ENCODE results near the gene HMGN4.

The HMGN4 gene

DNA sequence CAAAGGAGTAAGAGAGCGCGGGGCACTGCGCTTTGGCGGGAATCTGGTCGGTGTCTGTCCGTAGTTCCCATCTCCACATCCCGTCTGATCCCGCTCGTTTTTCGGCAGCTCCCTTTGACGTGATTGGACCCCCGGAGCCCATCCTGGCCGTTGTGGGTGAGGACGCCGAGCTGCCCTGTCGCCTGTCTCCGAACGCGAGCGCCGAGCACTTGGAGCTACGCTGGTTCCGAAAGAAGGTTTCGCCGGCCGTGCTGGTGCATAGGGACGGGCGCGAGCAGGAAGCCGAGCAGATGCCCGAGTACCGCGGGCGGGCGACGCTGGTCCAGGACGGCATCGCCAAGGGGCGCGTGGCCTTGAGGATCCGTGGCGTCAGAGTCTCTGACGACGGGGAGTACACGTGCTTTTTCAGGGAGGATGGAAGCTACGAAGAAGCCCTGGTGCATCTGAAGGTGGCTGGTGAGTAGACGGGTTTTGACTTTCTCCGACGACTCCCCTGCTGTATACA, 36.6 kb upstream of the HMGN4 start:
- Histone ChIP-seq H3K4ac (ENCODE audit: low read length) (no peak overlapping the region), H4K91ac (ENCODE audit: low read depth, low read length, poor library complexity) (no peak overlapping the region), H3K9me3 (replicated peaks in 1 of 2; ENCODE audit: control insufficient read depth in 2 of 2, insufficient read depth in 1 of 2, low read depth in 1 of 2, low read length in 2 of 2) (peaks cover 3 to 8% of the 10 kb centered on the region in 2 donors), H2AFZ (ENCODE audit: low read length) (peak overlapping the region; percentile 92), H3K4me1 (ENCODE audit: control insufficient read depth in 2 of 2, insufficient read depth in 1 of 2, low read depth in 1 of 2, low read length in 2 of 2) (peaks cover 0 to 7% of the 10 kb centered on the region in 2 donors), H3K27ac (replicated peaks; ENCODE audit: low read length) (no peak overlapping the region), H4K8ac (ENCODE audit: low read depth, low read length) (no peak overlapping the region), H3K36me3 (replicated peaks in 1 of 2; ENCODE audit: control insufficient read depth in 2 of 2, insufficient read depth in 2 of 2, low read length in 2 of 2) (no peaks in the 10 kb centered on the region), H3K4me2 (ENCODE audit: insufficient read depth, low read length, poor library complexity, severe bottlenecking) (peak overlapping the region; percentile 51), H3K9ac (ENCODE audit: low read depth, low read length, poor library complexity) (peak overlapping the region; percentile 47), H3K4me3 (ENCODE audit: low read length in 2 of 2) (peak overlapping the region; percentile 18 to 80), H2AK5ac (ENCODE audit: low read depth, low read length) (no peak overlapping the region), H3K14ac (ENCODE audit: low read length) (peak overlapping the region; percentile 96), H3K79me1 (ENCODE audit: low read depth, low read length) (no peaks in the 10 kb centered on the region), H3K27me3 (ENCODE audit: control insufficient read depth in 3 of 3, insufficient read depth in 3 of 3, low read depth in 1 of 3, low read length in 3 of 3) (peaks cover 4 to 71% (median 20%) of the 10 kb centered on the region in 3 experiments), H2BK12ac (ENCODE audit: low read length) (no peak overlapping the region), H2BK5ac (ENCODE audit: low read length) (peak overlapping the region; percentile 63), H2BK120ac (ENCODE audit: low read depth, low read length) (no peak overlapping the region), H3K23ac (ENCODE audit: low read depth, low read length, poor library complexity) (peak overlapping the region; percentile 12), H3K18ac (ENCODE audit: low read length) (peak overlapping the region; percentile 61), H2BK15ac (ENCODE audit: low read length) (no peak overlapping the region)
- no CpG with 5 or more reads among the region's 49 CpGs for WGBS, 2 donors (ENCODE audit: extremely low coverage in 2 of 2, insufficient read length in 2 of 2, insufficient replicate concordance in 1 of 2)
- no peak for DNase-seq (ENCODE audit: low spot score)

- H2AFZ ChIP-seq (ENCODE audit: low read length) = no peak overlapping the region
- no peak overlapping the region for H3K4me3 ChIP-seq (ENCODE audit: low read length in 2 of 2)
- no peak overlapping the region for H3K4me2 ChIP-seq (ENCODE audit: insufficient read depth, low read length, poor library complexity, severe bottlenecking)
- H3K9ac ChIP-seq (ENCODE audit: low read depth, low read length, poor library complexity) = no peak overlapping the region
- H2BK120ac ChIP-seq (ENCODE audit: low read depth, low read length) = no peak overlapping the region
- H2BK12ac ChIP-seq (ENCODE audit: low read length) = no peak overlapping the region
- H3K23ac ChIP-seq (ENCODE audit: low read depth, low read length, poor library complexity) = no peak overlapping the region
- H3K79me1 ChIP-seq (ENCODE audit: low read depth, low read length) = no peaks in the 10 kb centered on the region
- no peak overlapping the region for H3K14ac ChIP-seq (ENCODE audit: low read length)
- no peak overlapping the region for H2AK5ac ChIP-seq (ENCODE audit: low read depth, low read length)
- no peak overlapping the region for H3K4ac ChIP-seq (ENCODE audit: low read length)
- no peak overlapping the region for H2BK5ac ChIP-seq (ENCODE audit: low read length)
- no peak overlapping the region for H3K27ac ChIP-seq (replicated peaks; ENCODE audit: low read length)
- H3K27me3 ChIP-seq (ENCODE audit: control insufficient read depth in 3 of 3, insufficient read depth in 3 of 3, low read depth in 1 of 3, low read length in 3 of 3) = peaks cover 4 to 70% (median 20%) of the 10 kb centered on the region in 3 experiments
- H3K9me3 ChIP-seq (replicated peaks in 1 of 2; ENCODE audit: control insufficient read depth in 2 of 2, insufficient read depth in 1 of 2, low read depth in 1 of 2, low read length in 2 of 2) = peaks cover 3 to 8% of the 10 kb centered on the region in 2 donors
- peaks cover 0 to 7% of the 10 kb centered on the region in 2 donors for H3K4me1 ChIP-seq (ENCODE audit: control insufficient read depth in 2 of 2, insufficient read depth in 1 of 2, low read depth in 1 of 2, low read length in 2 of 2)
- no peak overlapping the region for H2BK15ac ChIP-seq (ENCODE audit: low read length)
- no peaks in the 10 kb centered on the region for H3K36me3 ChIP-seq (replicated peaks in 1 of 2; ENCODE audit: control insufficient read depth in 2 of 2, insufficient read depth in 2 of 2, low read length in 2 of 2)
- H4K8ac ChIP-seq (ENCODE audit: low read depth, low read length) = no peak overlapping the region
- H3K18ac ChIP-seq (ENCODE audit: low read length) = no peak overlapping the region
- DNase-seq (ENCODE audit: low spot score) = no peak
- H4K91ac ChIP-seq (ENCODE audit: low read depth, low read length, poor library complexity) = no peak overlapping the region
Observed at GRCh38 chr6:26502165-26502564, 36.0 kb upstream of the HMGN4 start.

- Histone ChIP-seq H2AK5ac (ENCODE audit: low read depth, low read length) (no peak overlapping the region), H3K27me3 (ENCODE audit: control insufficient read depth in 3 of 3, insufficient read depth in 3 of 3, low read depth in 1 of 3, low read length in 3 of 3) (peaks cover 4 to 66% (median 18%) of the 10 kb centered on the region in 3 experiments), H3K4me2 (ENCODE audit: insufficient read depth, low read length, poor library complexity, severe bottlenecking) (no peak overlapping the region), H4K91ac (ENCODE audit: low read depth, low read length, poor library complexity) (no peak overlapping the region), H2AFZ (ENCODE audit: low read length) (no peak overlapping the region), H3K23ac (ENCODE audit: low read depth, low read length, poor library complexity) (no peak overlapping the region), H2BK15ac (ENCODE audit: low read length) (no peak overlapping the region), H3K4me3 (ENCODE audit: low read length in 2 of 2) (no peak overlapping the region), H3K9me3 (replicated peaks in 1 of 2; ENCODE audit: control insufficient read depth in 2 of 2, insufficient read depth in 1 of 2, low read depth in 1 of 2, low read length in 2 of 2) (peaks cover 3 to 8% of the 10 kb centered on the region in 2 donors), H3K14ac (ENCODE audit: low read length) (no peak overlapping the region), H3K18ac (ENCODE audit: low read length) (no peak overlapping the region), H2BK120ac (ENCODE audit: low read depth, low read length) (no peak overlapping the region), H3K4ac (ENCODE audit: low read length) (no peak overlapping the region), H3K27ac (replicated peaks; ENCODE audit: low read length) (no peak overlapping the region), H3K79me1 (ENCODE audit: low read depth, low read length) (no peaks in the 10 kb centered on the region), H3K9ac (ENCODE audit: low read depth, low read length, poor library complexity) (no peak overlapping the region), H3K4me1 (ENCODE audit: control insufficient read depth in 2 of 2, insufficient read depth in 1 of 2, low read depth in 1 of 2, low read length in 2 of 2) (peaks cover 0 to 7% of the 10 kb centered on the region in 2 donors), H4K8ac (ENCODE audit: low read depth, low read length) (no peak overlapping the region), H2BK5ac (ENCODE audit: low read length) (no peak overlapping the region), H3K36me3 (replicated peaks in 1 of 2; ENCODE audit: control insufficient read depth in 2 of 2, insufficient read depth in 2 of 2, low read length in 2 of 2) (no peaks in the 10 kb centered on the region), H2BK12ac (ENCODE audit: low read length) (no peak overlapping the region)
- WGBS, 2 donors (ENCODE audit: extremely low coverage in 2 of 2, insufficient read length in 2 of 2, insufficient replicate concordance in 1 of 2) = no CpG with 5 or more reads among the region's 3 CpGs
- no peak for DNase-seq (ENCODE audit: low spot score)
Observed at GRCh38 chr6:26502626-26503025, 35.5 kb upstream of the HMGN4 start.

- Histone ChIP-seq H3K9ac (ENCODE audit: low read depth, low read length, poor library complexity) (no peak overlapping the region), H3K23ac (ENCODE audit: low read depth, low read length, poor library complexity) (no peak overlapping the region), H3K18ac (ENCODE audit: low read length) (no peak overlapping the region), H2BK5ac (ENCODE audit: low read length) (no peak overlapping the region), H2BK15ac (ENCODE audit: low read length) (no peak overlapping the region), H2AFZ (ENCODE audit: low read length) (no peak overlapping the region), H4K91ac (ENCODE audit: low read depth, low read length, poor library complexity) (no peak overlapping the region), H2BK120ac (ENCODE audit: low read depth, low read length) (no peak overlapping the region), H4K8ac (ENCODE audit: low read depth, low read length) (no peak overlapping the region), H3K14ac (ENCODE audit: low read length) (no peak overlapping the region), H3K4me3 (ENCODE audit: low read length in 2 of 2) (no peak overlapping the region), H3K36me3 (replicated peaks in 1 of 2; ENCODE audit: control insufficient read depth in 2 of 2, insufficient read depth in 2 of 2, low read length in 2 of 2) (no peaks in the 10 kb centered on the region), H2BK12ac (ENCODE audit: low read length) (no peak overlapping the region), H3K79me1 (ENCODE audit: low read depth, low read length) (no peaks in the 10 kb centered on the region), H3K9me3 (replicated peaks in 1 of 2; ENCODE audit: control insufficient read depth in 2 of 2, insufficient read depth in 1 of 2, low read depth in 1 of 2, low read length in 2 of 2) (no peaks in the 10 kb centered on the region), H3K4me1 (ENCODE audit: control insufficient read depth in 2 of 2, insufficient read depth in 1 of 2, low read depth in 1 of 2, low read length in 2 of 2) (no peaks in the 10 kb centered on the region), H3K27ac (replicated peaks; ENCODE audit: low read length) (no peak overlapping the region), H2AK5ac (ENCODE audit: low read depth, low read length) (no peak overlapping the region), H3K4ac (ENCODE audit: low read length) (no peak overlapping the region), H3K4me2 (ENCODE audit: insufficient read depth, low read length, poor library complexity, severe bottlenecking) (no peak overlapping the region), H3K27me3 (ENCODE audit: control insufficient read depth in 3 of 3, insufficient read depth in 3 of 3, low read depth in 1 of 3, low read length in 3 of 3) (peaks cover 0 to 42% (median 0%) of the 10 kb centered on the region in 3 experiments)
- no CpG with 5 or more reads among the region's 3 CpGs for WGBS, 2 donors (ENCODE audit: extremely low coverage in 2 of 2, insufficient read length in 2 of 2, insufficient replicate concordance in 1 of 2)
- DNase-seq (ENCODE audit: low spot score) = no peak
Observed at GRCh38 chr6:26507658-26508057, 30.5 kb upstream of the HMGN4 start.

Measured in neuronal stem cell (in vitro differentiated cells).